Heart left ventricle (tissue), 13 donors: ENCODE results near the gene DNAH5.

ENCODE experiments used
- CTCF ChIP-seq, 12 donors: fragments of 200-600 bp; sonication (generic) in 4 of 12; IDR thresholded peaks; one replicate each; pipeline versions ENCODE4 v1.5.0 to v1.8.0; 2018 to 2022; ENCODE audit warnings: antibody characterized with exemption in 12 of 12, mild to moderate bottlenecking in 5 of 12
- POLR2A ChIP-seq, 2 donors: fragments of 450-650 bp; IDR thresholded peaks; one replicate each; pipeline ENCODE4 v1.6.1; 2017; ENCODE audit warnings: antibody characterized with exemption in 2 of 2, mild to moderate bottlenecking in 2 of 2, moderate library complexity in 2 of 2
- donor health status: ischemic (EF 13 %, LVEDD 7.1; RV severe dilation, severe dysfunction).
- donor health status: DM: no; HTN: yes; CAD: no.
- donor health status: DM: no; HTN: no; CAD: no.
- donor health status: ischemic (EF 25% LVEDD 6.9; RV normal size, moderate dysfunction).
- donor health status: ischemic (EF 25% LVEDD 5.7; RV mildly dilated, moderate dysfunction).
- donor health status: ischemic (EF 35%, LVEDD 5.7; RV mildly dilated, moderate dysfunction).
- donor health status: nonischemic (EF 11% LVEDD 7.7; RV severe dilation, severe dysfunction).
- donor health status: DM: yes; HTN: yes; CAD: no.
- donor health status: PGD.
- donor health status: ischemic (EF 29% LVEDD 5.4; RV normal size, mild dysfunction).
- donor health status: nonischemic (EF 23%, LVEDD 6.1; RV moderate dilation, normal function).

GRCh38 chr5:13939638-13940037 lies 4.8 kb downstream of the DNAH5 start:
- TF ChIP-seq CTCF (IDR thresholded peaks at IDR 0.05) (no peak), POLR2A (IDR thresholded peaks at IDR 0.05) (no peak)
